KMS-11 (cell line): Measurements from ENCODE around the gene TECR.

Experiments
- H2AFZ ChIP-seq: fragments of 200-600 bp; sonication (generic); 2 replicates; pipeline ENCODE4 v1.6.1; 2016; ENCODE audit warnings: antibody characterized with exemption, mixed run types, low read depth
- H3K27ac ChIP-seq: fragments of 200-600 bp; sonication (generic); 2 replicates; pipeline ENCODE4 v1.6.1; 2016; ENCODE audit warnings: mild to moderate bottlenecking, mixed run types
- H3K27me3 ChIP-seq: fragments of 200-600 bp; sonication (generic); 2 replicates; pipeline ENCODE4 v1.6.1; 2017; ENCODE audit warnings: mild to moderate bottlenecking, low read depth, mixed run types, moderate library complexity; ENCODE audit not compliant: insufficient read depth
- H3K36me3 ChIP-seq: fragments of 200-600 bp; sonication (generic); 2 replicates; pipeline ENCODE4 v1.6.1; 2017; ENCODE audit warnings: mild to moderate bottlenecking, mixed run types; ENCODE audit not compliant: insufficient read depth
- H3K4me1 ChIP-seq: fragments of 200-600 bp; sonication (generic); 2 replicates; pipeline ENCODE4 v1.6.1; 2016; ENCODE audit warnings: mild to moderate bottlenecking, low read depth, mixed run types; ENCODE audit not compliant: poor library complexity, severe bottlenecking
- H3K4me2 ChIP-seq: fragments of 200-600 bp; sonication (generic); 2 replicates; pipeline ENCODE4 v1.7.0; 2016; ENCODE audit warnings: mild to moderate bottlenecking, mixed run types
- H3K4me3 ChIP-seq: fragments of 200-600 bp; sonication (generic); IDR thresholded peaks from 2 replicates; pipeline ENCODE4 v1.6.1; 2017; ENCODE audit warnings: low read depth, low read length, mixed read lengths; ENCODE audit not compliant: insufficient read depth
- H3K79me2 ChIP-seq: fragments of 200-600 bp; sonication (generic); 2 replicates; pipeline ENCODE4 v1.6.1; 2016; ENCODE audit warnings: low read depth, mixed run types; ENCODE audit not compliant: insufficient read depth
- H3K9ac ChIP-seq: fragments of 200-600 bp; sonication (generic); 2 replicates; pipeline ENCODE4 v1.6.1; 2016; ENCODE audit warnings: mild to moderate bottlenecking, mixed run types
- H4K20me1 ChIP-seq: fragments of 200-600 bp; sonication (generic); 2 replicates; pipeline ENCODE4 v1.6.1; 2016; ENCODE audit warnings: mild to moderate bottlenecking, mixed run types; ENCODE audit not compliant: insufficient read depth
- CTCF ChIP-seq: fragments of 200-600 bp; sonication (generic); conservative IDR thresholded peaks from 2 replicates; pipeline ENCODE4 v1.6.1; 2017; ENCODE audit warnings: low read depth, mild to moderate bottlenecking, antibody characterized with exemption, low read length, moderate library complexity, mixed read lengths

The TECR gene

GRCh38 chr19:14495672-14496028 is 33.7 kb upstream of the TECR start:
- H4K20me1 ChIP-seq, result no peaks in the 10 kb centered on the region
- no peak overlapping the region; the same call in 1 of the 2 replicates for H3K9ac ChIP-seq
- peaks cover 6% of the 10 kb centered on the region for H3K4me1 ChIP-seq
- no peak overlapping the region for H3K4me3 ChIP-seq
- H3K4me2 ChIP-seq, result peak overlapping the region; percentile 66
- no peaks in the 10 kb centered on the region for H3K27me3 ChIP-seq
- H2AFZ ChIP-seq, result peak overlapping the region; percentile 85
- no peak overlapping the region for H3K27ac ChIP-seq
- TF ChIP-seq CTCF, result no peak
- no peaks in the 10 kb centered on the region for H3K36me3 ChIP-seq
- no peaks in the 10 kb centered on the region for H3K79me2 ChIP-seq

GRCh38 chr19:14496029-14496833 is 33.2 kb upstream of the TECR start, which contains the start of gene GIPC1:
GIPC1 (minus strand) TSS chr19:14496127; CDS start chr19:14482976, 13,151 bp downstream.
- Histone ChIP-seq H3K4me2 (peak within 1 kb of the TSS; percentile 66), H3K9ac (peak within 1 kb of the TSS; percentile 56; the same call in 1 of the 2 replicates)

GRCh38 chr19:14496834-14497227 is 32.6 kb upstream of the TECR start:
- Histone ChIP-seq H3K4me3 (no peak overlapping the region), H2AFZ (peak overlapping the region; percentile 85; the same call in 1 of the 2 replicates)

More at GRCh38 chr19:14496029-14496833, 33.2 kb upstream of the TECR start, which contains the start of gene GIPC1:
- Histone ChIP-seq H3K79me2 (no peaks in the 10 kb centered on the region), H3K27me3 (no peaks in the 10 kb centered on the region), H4K20me1 (no peaks in the 10 kb centered on the region), H3K27ac (no peak within 1 kb of the TSS; the same call in 1 of the 2 replicates), H2AFZ (peak within 1 kb of the TSS; percentile 85), H3K36me3 (no peaks in the 10 kb centered on the region), H3K4me3 (no peak within 1 kb of the TSS), H3K4me1 (peaks cover 6% of the 10 kb centered on the region)
- no peak for TF ChIP-seq CTCF

GRCh38 chr19:14497228-14497921 is 32.0 kb upstream of the TECR start:
- H4K20me1 ChIP-seq, result no peaks in the 10 kb centered on the region
- H3K9ac ChIP-seq, result no peak overlapping the region
- TF ChIP-seq CTCF, result no peak
- no peaks in the 10 kb centered on the region for H3K27me3 ChIP-seq
- no peak overlapping the region for H3K4me2 ChIP-seq
- H3K27ac ChIP-seq, result no peak overlapping the region
- no peaks in the 10 kb centered on the region for H3K79me2 ChIP-seq
- no peak overlapping the region for H3K4me3 ChIP-seq
- peak overlapping the region; percentile 85; the same call in 1 of the 2 replicates for H2AFZ ChIP-seq
- no peaks in the 10 kb centered on the region for H3K36me3 ChIP-seq
- H3K4me1 ChIP-seq, result peaks cover 6% of the 10 kb centered on the region

More at GRCh38 chr19:14496834-14497227, 32.6 kb upstream of the TECR start:
- Histone ChIP-seq H3K4me2 (peak overlapping the region; percentile 34; the same call in 1 of the 2 replicates), H3K27ac (no peak overlapping the region), H3K79me2 (no peaks in the 10 kb centered on the region), H3K27me3 (no peaks in the 10 kb centered on the region), H4K20me1 (no peaks in the 10 kb centered on the region), H3K36me3 (no peaks in the 10 kb centered on the region), H3K9ac (no peak overlapping the region), H3K4me1 (peaks cover 6% of the 10 kb centered on the region)
- no peak for TF ChIP-seq CTCF
